ENCODE data around the gene RNF2. TPM values are rescaled to one million over a fixed set of nuclear protein-coding genes. Genes with fewer than 3 reads are reported as not detected.
"Not testable (repeated sequence)": the region's sequence is repeated elsewhere in the genome, so short reads cannot be mapped to it uniquely, and the experiment has no call there.

The RNF2 gene
- total and polyA plus RNA-seq, 7 donors: 6.0 to 17.1 (median 11.1) TPM

DNA sequence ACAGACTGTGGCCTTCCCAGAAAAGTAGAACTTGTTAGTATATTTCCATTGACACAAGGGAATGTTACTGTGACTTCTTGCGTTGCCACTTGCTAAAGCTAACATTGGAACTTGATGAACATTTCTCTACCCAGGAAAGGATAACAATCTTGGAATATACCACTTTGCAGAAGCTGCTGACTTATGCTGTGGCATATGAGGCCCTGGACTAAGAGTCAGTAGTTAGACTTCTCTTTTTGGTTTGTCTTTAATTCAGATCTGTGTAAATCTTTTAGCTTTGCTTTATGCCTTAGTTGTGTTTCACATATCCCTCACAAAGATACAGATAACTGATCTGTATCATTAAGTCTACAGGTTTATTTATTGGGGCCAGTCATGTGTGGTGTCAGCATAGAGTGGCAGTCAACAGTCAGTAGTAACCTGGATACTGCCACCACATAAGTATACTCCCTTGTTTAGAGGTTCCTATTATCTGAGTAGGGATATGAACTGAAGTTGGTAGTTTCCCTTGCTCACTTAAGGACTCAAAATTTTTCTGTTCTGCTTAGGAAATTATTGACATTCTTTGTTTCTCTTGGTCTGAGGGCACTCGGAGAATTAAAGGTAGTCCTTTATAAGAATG, 14.7 kb downstream of the RNF2 start:
- Histone ChIP-seq H3K9me3 (no peaks in the 10 kb centered on the region), H3K4me3 (no peak overlapping the region), H3K4me1 (peaks cover 0 to 40% (median 23%) of the 10 kb centered on the region in 4 donors), H3K36me3 (no peaks in the 10 kb centered on the region), H3K27me3 (no peaks in the 10 kb centered on the region), H3K27ac (no peak overlapping the region)
- DNase-seq: no peak
- intact Hi-C loops (cut with DNase I): no loop called here
- 96 to 97% methylated on average over 2 of the region's 2 CpGs for WGBS, 2 donors
- TF ChIP-seq POLR2AphosphoS5 (IDR thresholded peaks at IDR 0.05) (no peak), EP300 (IDR thresholded peaks at IDR 0.05) (no peak), POLR2A (IDR thresholded peaks at IDR 0.05) (no peak)
- TF ChIP-seq, protein P1, sequence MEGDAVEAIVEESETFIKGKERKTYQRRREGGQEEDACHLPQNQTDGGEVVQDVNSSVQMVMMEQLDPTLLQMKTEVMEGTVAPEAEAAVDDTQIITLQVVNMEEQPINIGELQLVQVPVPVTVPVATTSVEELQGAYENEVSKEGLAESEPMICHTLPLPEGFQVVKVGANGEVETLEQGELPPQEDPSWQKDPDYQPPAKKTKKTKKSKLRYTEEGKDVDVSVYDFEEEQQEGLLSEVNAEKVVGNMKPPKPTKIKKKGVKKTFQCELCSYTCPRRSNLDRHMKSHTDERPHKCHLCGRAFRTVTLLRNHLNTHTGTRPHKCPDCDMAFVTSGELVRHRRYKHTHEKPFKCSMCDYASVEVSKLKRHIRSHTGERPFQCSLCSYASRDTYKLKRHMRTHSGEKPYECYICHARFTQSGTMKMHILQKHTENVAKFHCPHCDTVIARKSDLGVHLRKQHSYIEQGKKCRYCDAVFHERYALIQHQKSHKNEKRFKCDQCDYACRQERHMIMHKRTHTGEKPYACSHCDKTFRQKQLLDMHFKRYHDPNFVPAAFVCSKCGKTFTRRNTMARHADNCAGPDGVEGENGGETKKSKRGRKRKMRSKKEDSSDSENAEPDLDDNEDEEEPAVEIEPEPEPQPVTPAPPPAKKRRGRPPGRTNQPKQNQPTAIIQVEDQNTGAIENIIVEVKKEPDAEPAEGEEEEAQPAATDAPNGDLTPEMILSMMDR (IDR thresholded peaks at IDR 0.05): no peak

DNA sequence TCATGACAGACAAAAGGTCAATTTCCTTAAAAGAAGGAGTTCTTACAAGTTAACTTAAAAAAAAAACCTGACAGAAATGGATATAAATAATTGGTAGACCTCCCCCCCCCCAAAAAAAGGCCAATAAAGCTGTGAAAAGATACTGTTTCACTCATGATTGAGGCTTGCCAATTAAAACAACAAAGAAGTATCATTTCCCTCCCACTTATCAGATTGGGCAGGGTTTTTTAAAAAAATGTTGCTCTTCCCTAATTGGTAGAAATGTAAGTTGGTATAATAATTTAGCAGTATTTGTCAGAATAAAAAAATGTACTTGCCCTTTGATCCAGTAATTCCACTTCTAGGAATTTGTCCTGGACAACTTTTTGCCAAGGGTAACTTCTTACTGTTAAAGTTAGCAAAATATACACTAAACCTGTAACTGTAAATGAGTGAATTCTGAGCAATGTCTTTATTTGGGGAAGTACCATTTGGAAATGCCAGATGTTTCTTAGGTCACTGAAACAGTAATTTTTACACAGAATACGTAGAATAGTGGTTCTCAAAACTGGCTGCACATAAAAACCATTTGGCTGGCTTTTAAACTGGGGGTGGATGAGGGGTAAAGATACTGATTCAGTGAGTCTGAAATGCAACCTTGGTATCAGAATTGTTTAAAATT, 17.5 kb downstream of the RNF2 start:
- Histone ChIP-seq H3K4me3 (no peak overlapping the region), H3K4me1 (peaks cover 0 to 46% (median 20%) of the 10 kb centered on the region in 4 donors), H3K27me3 (no peaks in the 10 kb centered on the region), H3K9me3 (no peaks in the 10 kb centered on the region), H3K27ac (no peak overlapping the region), H3K36me3 (no peaks in the 10 kb centered on the region)
- TF ChIP-seq, protein P1 (IDR thresholded peaks at IDR 0.05): no peak
- TF ChIP-seq EP300 (IDR thresholded peaks at IDR 0.05) (no peak), POLR2AphosphoS5 (IDR thresholded peaks at IDR 0.05) (no peak), POLR2A (IDR thresholded peaks at IDR 0.05) (no peak)
- intact Hi-C loops (cut with DNase I): no loop called here
- 64 to 92% methylated on average over 1 of the region's 1 CpG for WGBS, 2 donors
- DNase-seq: no peak

DNA sequence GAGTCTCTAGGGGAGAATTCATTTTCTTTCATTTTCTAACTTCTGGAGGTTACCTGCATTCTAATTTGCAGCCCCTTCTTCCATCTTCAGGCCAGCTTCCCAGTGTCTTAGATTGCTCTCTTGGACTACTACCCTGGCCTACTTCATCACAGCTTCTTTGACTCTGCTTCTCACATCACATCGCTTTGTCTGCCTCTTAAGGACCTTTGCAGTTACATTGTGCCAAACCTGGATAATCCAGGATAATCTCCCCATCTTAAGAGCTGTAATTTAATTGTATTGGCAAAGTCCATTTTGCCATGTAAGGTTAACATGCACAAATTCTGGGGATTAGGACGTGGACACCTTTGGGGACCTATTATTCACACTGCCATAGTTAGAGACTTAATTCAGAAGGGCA, 18.4 kb downstream of the RNF2 start:
- 97 to 98% methylated on average over 2 of the region's 2 CpGs for WGBS, 2 donors

DNA sequence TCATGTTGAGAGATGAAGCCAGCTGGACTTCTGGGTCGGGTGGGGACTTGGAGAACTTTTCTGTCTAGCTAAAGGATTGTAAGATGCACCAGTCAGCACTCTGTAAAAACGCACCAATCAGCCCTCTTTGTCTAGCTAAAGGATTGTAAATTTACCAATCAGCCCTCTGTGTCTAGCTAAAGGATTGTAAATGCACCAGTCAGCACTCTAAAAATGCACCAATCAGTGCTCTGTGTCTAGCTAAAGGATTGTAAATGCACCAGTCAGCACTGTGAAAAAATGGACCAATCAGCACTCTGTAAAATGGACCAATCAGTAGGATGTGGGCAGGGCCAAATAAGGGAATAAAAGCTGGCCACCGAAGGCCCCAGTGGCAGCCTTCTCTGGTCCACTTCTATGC, 19.6 kb downstream of the RNF2 start:
- WGBS, 2 donors: 96 to 97% methylated on average over 3 of the region's 3 CpGs
- intact Hi-C loops (cut with DNase I); DNase-seq; H3K27me3 ChIP-seq; H3K4me3 ChIP-seq; H3K36me3 ChIP-seq; H3K9me3 ChIP-seq; H3K27ac ChIP-seq: not testable (repeated sequence)
- peaks cover 0 to 25% (median 9%) of the 10 kb centered on the region in 4 donors for H3K4me1 ChIP-seq

More for the DNA sequence above, 18.4 kb downstream of the RNF2 start:
- H3K9me3 ChIP-seq: no peaks in the 10 kb centered on the region
- TF ChIP-seq EP300 (IDR thresholded peaks at IDR 0.05) (no peak), POLR2AphosphoS5 (IDR thresholded peaks at IDR 0.05) (no peak), POLR2A (IDR thresholded peaks at IDR 0.05) (no peak)
- TF ChIP-seq, protein P1 (IDR thresholded peaks at IDR 0.05): no peak
- DNase-seq: no peak
- no peaks in the 10 kb centered on the region for H3K36me3 ChIP-seq
- no peaks in the 10 kb centered on the region for H3K27me3 ChIP-seq
- H3K4me3 ChIP-seq: no peak overlapping the region
- H3K27ac ChIP-seq: no peak overlapping the region
- H3K4me1 ChIP-seq: peaks cover 0 to 38% (median 18%) of the 10 kb centered on the region in 4 donors
- intact Hi-C loops (cut with DNase I): no loop called here

DNA sequence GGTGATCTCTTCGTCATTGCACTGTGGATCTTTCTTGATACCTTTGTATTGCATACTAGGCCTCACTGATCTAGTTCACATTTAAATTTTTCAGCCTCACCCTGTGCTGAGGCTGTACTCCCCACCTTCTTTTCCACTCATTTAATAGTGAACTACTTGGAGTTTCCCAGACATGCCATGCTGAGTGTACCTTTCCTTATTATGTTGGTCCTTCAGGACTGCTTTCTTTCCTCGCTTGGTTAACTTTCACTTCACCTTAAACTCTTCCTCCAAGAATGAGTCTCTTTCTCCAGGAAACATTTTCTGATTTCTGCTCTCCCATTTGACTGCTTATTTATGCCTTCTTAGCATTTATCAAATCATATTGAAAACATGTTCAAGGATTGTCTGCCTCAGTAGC, 20.8 kb downstream of the RNF2 start:
- no peak overlapping the region for H3K27ac ChIP-seq
- H3K27me3 ChIP-seq: no peaks in the 10 kb centered on the region
- no peak for DNase-seq
- TF ChIP-seq POLR2A (IDR thresholded peaks at IDR 0.05) (no peak), EP300 (IDR thresholded peaks at IDR 0.05) (no peak)
- TF ChIP-seq, protein P1 (IDR thresholded peaks at IDR 0.05): no peak
- H3K9me3 ChIP-seq: no peaks in the 10 kb centered on the region
- H3K4me1 ChIP-seq: peaks cover 0 to 23% (median 8%) of the 10 kb centered on the region in 4 donors
- intact Hi-C loops (cut with DNase I): no loop called here
- 95 to 96% methylated on average over 2 of the region's 2 CpGs for WGBS, 2 donors
- H3K36me3 ChIP-seq: no peaks in the 10 kb centered on the region
- H3K4me3 ChIP-seq: no peak overlapping the region

Data from sigmoid colon (tissue), 7 donors.